Small intestine (tissue), 16 donors: ENCODE results near the gene WNT10A. TPM values are rescaled to one million over a fixed set of nuclear protein-coding genes. Genes with fewer than 3 reads are reported as not detected.
A peak's percentile ranks its signal among the peaks of the same experiment; 100 is the strongest.

Source experiments
- DNase-seq, 2 donors: peaks; one replicate each; pipeline versions ENCODE4 v3.0.0 to v3.0.0-alpha.2; 2013
- FAIRE-seq: peaks from 2 replicates; lab custom pipeline; 2012; peaks lifted over from hg19 to GRCh38; lab: Jason Lieb, UNC
- H3K27ac ChIP-seq, 3 donors: one replicate each; pipeline ENCODE4 v1.5.1; 2013; ENCODE audit warnings: low read length in 2 of 3, mild to moderate bottlenecking in 2 of 3, control low read depth in 1 of 3, inconsistent platforms in 1 of 3, low read depth in 1 of 3, moderate library complexity in 1 of 3
- H3K27me3 ChIP-seq, 3 donors: one replicate each; pipeline ENCODE4 v1.6.1; 2013; ENCODE audit warnings: low read length in 3 of 3, inconsistent platforms in 1 of 3; ENCODE audit not compliant: control insufficient read depth in 3 of 3, insufficient read depth in 3 of 3
- H3K36me3 ChIP-seq, 3 donors: one replicate each; pipeline ENCODE4 v1.6.1; 2013; ENCODE audit warnings: low read length in 3 of 3, inconsistent platforms in 1 of 3, low read depth in 1 of 3, mild to moderate bottlenecking in 1 of 3, moderate library complexity in 1 of 3; ENCODE audit not compliant: control insufficient read depth in 3 of 3, insufficient read depth in 2 of 3
- H3K4me1 ChIP-seq, 3 donors: one replicate each; pipeline ENCODE4 v1.6.1; 2013; ENCODE audit warnings: low read length in 2 of 3, inconsistent platforms in 1 of 3, low read depth in 1 of 3, mild to moderate bottlenecking in 1 of 3, moderate library complexity in 1 of 3; ENCODE audit not compliant: control insufficient read depth in 3 of 3, insufficient read depth in 2 of 3
- H3K4me3 ChIP-seq, 3 donors: one replicate each; pipeline ENCODE4 v1.5.1; 2013; ENCODE audit warnings: low read length in 3 of 3, control low read depth in 1 of 3, inconsistent platforms in 1 of 3, low read depth in 1 of 3, mild to moderate bottlenecking in 1 of 3, moderate library complexity in 1 of 3
- H3K9me3 ChIP-seq, 2 donors: one replicate each; pipeline ENCODE4 v1.6.1; 2013; ENCODE audit warnings: low read depth in 1 of 2, low read length in 1 of 2; ENCODE audit not compliant: control insufficient read depth in 2 of 2, insufficient read depth in 1 of 2
- WGBS, 3 donors: extraction: QIAGEN DNeasy Blood & Tissue Kit; methylation state at CpG; one replicate each; pipeline ENCODE4 v1.1.7; 2013; 5-methylcytosine and 5-hydroxymethylcytosine counted together
- long read RNA-seq, 10 donors: transcript quantifications; one replicate each; lab custom pipeline, GENCODE V29; 2026
- polyA plus RNA-seq, 4 donors: library from polyadenylated mRNA; stranded (reverse) in 3 of 4; unstranded in 1 of 4; fragments of 200-250 nt in 3 of 4; fragments of 120-200 nt in 1 of 4; gene quantifications; one replicate each; pipeline versions ENCODE4 v1.2.1 to v1.2.3, GENCODE V29; 2013
- donor health status: healthy with polysubstance abuse.
- donor health status: control.
- donor health status: control.
- donor health status: Bipolar disorder and iron deficiency.
- donor health status: healthy.

The WNT10A gene
- polyA plus RNA-seq, result 1 to 10 TPM in 1 of 4 donors, under 1 TPM in 2, not detected in 1; 0.07 to 2.4 (median 0.37) TPM
- long read RNA-seq, donor 1, result 0 reads
- long read RNA-seq, donor 2, result 0 reads
- long read RNA-seq, donor 3, partial matches to known transcripts, result 0 of 2 reads
- long read RNA-seq, donor 3, other reads (novel, unspliced or antisense), result 0 of 2 reads
- long read RNA-seq, donor 4, result 0 reads
- long read RNA-seq, donor 5, result 0 reads
- long read RNA-seq, donor 6, partial matches to known transcripts, result 0 of 1 reads
- long read RNA-seq, donor 6, other reads (novel, unspliced or antisense), result 0 of 1 reads
- long read RNA-seq, donor 7, result 0 reads
- long read RNA-seq, donor 8, result 0 reads
- long read RNA-seq, donor 9, result 0 reads
- long read RNA-seq, donor 10, result 0 reads

DNA sequence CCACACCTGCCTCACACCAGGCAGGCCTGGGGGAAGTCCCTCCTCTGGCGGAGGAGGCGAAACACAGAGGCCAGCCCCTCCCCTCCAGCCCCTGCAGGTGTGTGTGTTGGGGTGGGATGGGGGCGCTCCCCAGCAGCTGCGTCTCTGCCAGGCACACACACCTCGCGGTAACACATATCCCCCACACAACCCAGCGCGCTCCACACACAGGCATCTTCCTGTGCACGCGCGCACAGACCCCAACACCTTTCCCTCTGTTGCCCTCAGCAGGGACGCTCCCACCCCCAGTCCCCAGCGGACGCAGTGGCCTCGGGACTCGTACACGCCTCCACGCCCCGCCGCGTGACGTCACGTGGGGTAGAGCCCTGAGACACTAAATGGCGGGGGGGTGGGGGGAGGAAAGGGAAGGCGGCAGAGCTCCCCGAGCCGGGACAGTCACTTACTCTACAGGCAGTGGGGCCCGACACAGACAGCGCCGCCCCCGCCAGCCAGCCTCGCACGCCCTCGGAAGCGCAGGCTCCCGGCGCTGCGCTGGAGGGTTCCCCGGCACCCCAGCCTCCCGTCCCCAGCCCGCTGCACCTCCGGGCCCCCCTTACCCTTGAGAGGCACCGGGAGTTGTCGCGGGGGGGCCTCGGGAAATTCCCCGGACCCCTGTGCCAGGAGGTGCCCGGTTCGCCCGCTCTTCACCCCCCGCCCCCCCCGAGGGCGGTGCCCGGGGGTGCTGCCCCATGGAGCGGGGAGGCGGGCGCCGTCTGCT lies at the start of gene WNT10A:
Gene WNT10A, plus strand, starts transcription at position 751 of the 757 bp plus-strand sequence. CDS start 144 bp downstream, outside the sequence.
- Histone ChIP-seq H3K27me3 (peaks cover 0 to 92% (median 31%) of the 10 kb centered on the region in 3 donors), H3K9me3 (no peaks in the 10 kb centered on the region), H3K27ac (peak within 1 kb of the TSS in 1 of 3 donors; percentile 52), H3K4me1 (peaks cover 0 to 17% (median 2%) of the 10 kb centered on the region in 3 donors), H3K36me3 (no peaks in the 10 kb centered on the region), H3K4me3 (peak within 1 kb of the TSS in 1 of 3 donors; percentile 39)
- FAIRE-seq (no peak), DNase-seq (peak; percentile 29 to 47)
- 1% methylated on average over 33 to 58 of the region's 58 CpGs for WGBS, 3 donors

DNA sequence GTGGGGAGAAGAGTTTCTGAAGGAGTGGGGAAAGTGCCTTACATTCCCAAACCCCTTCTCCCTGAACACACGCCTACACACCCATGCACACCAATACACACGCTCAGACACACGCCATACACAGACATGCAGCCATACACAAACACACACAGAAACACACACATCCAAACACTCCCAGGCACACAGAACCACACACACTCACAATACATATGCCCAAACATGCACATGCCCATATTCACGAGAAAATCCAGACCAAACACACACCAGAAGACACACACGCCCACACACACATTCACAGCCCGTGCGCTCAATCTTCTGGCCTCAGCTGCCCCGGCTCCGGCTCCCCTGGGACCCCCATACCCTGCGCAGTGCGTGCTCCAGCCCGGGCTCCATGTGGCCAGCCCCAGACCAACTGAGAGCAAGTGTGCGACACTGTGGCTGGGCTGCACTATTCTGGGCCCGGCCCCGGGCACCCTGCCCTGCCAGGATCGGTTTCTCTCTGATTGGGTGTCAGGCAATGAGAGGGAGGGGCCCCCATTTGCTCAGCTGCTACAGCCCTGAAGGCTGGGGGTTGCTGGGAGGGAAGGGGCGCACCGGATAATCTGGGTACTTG lies 49.2 kb upstream of the WNT10A start, which contains the start of gene PRKAG3:
Gene PRKAG3, minus strand, starts transcription at position 426 of the 613 bp plus-strand sequence.
- Histone ChIP-seq H3K27me3 (peaks cover 0 to 24% (median 0%) of the 10 kb centered on the region in 3 donors), H3K36me3 (no peaks in the 10 kb centered on the region), H3K4me3 (no peak within 1 kb of the TSS), H3K27ac (no peak within 1 kb of the TSS), H3K9me3 (no peaks in the 10 kb centered on the region), H3K4me1 (no peaks in the 10 kb centered on the region)
- DNase-seq, result no peak
- FAIRE-seq, result no peak
- 75 to 79% (median 78%) methylated on average over 18 of the region's 18 CpGs for WGBS, 3 donors

DNA sequence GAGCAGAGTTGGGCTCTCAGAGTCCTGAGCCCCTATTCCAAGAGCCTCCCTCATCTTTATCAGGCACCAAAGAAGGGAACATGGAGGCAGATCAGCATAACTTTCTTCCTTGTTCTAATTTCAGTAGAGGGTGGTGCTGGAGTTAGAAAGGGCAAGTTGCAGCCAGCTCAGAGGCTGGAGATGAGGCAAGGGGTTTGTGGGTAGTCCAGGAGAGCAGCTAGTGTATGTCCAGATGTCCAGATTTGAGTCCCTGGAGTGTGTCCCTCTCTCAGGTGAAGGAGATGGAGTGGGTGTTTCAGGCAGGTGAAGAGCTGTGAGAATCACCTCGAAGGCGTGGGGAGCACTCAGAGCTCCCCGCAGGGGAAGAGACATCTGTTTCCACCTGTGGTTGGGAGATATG lies 48.6 kb upstream of the WNT10A start:
- H3K36me3 ChIP-seq, result no peaks in the 10 kb centered on the region
- no peak for FAIRE-seq
- no peak overlapping the region for H3K4me3 ChIP-seq
- no peak for DNase-seq
- no peak overlapping the region for H3K27ac ChIP-seq
- 60 to 70% (median 64%) methylated on average over 2 to 3 of the region's 3 CpGs for WGBS, 3 donors
- H3K9me3 ChIP-seq, result no peaks in the 10 kb centered on the region
- no peaks in the 10 kb centered on the region for H3K4me1 ChIP-seq
- peaks cover 0 to 21% (median 0%) of the 10 kb centered on the region in 3 donors for H3K27me3 ChIP-seq

DNA sequence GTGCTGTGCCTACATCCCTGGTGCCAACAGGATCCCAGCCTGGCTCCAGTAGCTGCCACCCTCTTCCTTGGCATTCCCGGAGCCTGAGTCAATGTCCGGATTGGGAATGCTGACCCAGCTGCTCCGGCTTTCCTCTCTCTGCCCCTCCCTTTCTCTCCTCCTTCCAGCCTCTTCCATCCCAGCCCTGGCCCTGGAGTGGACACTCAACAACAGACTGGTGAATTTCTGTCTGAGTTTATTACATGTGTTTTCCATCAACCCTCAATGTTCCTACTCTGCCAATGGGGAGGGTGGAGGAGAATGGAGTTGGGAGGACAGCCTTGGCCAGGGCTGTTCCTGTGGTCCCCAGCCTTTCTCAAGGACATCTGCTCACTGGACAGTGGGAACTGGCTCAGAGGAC lies 48.1 kb upstream of the WNT10A start:
- Histone ChIP-seq H3K27me3 (peaks cover 0 to 24% (median 0%) of the 10 kb centered on the region in 3 donors), H3K9me3 (no peaks in the 10 kb centered on the region), H3K36me3 (no peaks in the 10 kb centered on the region), H3K4me3 (no peak overlapping the region), H3K4me1 (no peaks in the 10 kb centered on the region), H3K27ac (no peak overlapping the region)
- 55 to 76% (median 64%) methylated on average over 3 of the region's 3 CpGs for WGBS, 3 donors
- FAIRE-seq (no peak), DNase-seq (no peak)

DNA sequence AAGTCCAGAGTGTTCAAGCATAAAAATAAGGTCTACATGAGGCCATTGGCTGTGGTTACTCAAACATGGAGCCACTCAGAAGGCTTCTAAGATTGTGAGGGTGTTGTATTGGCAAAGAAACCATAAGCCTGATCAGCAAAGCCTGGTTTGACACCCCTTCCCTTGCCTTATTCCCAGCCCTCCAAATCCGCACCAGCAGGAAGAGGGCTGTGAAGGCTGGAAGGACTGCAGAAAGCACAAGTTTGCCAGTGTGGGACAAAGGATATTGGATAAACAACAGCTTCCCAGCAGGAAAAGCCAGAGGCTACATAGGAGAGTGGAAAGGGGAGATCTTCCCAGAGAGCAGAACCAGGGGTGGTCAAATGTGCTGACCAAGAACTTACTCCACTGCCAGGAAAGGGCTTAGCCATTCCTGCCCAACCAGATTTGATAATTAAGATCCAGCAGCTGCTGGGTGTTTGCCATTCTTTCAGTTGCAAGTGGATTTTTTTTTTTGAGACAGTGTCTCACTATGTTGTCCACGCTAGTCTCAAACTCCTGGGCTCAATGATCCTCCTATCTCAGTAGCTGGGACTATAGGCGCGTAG lies 47.5 kb upstream of the WNT10A start:
- no peak overlapping the region for H3K27ac ChIP-seq
- FAIRE-seq (no peak), DNase-seq (no peak)
- 70 to 78% (median 76%) methylated on average over 4 of the region's 4 CpGs for WGBS, 3 donors
- no peaks in the 10 kb centered on the region for H3K36me3 ChIP-seq
- peaks cover 0 to 22% (median 0%) of the 10 kb centered on the region in 3 donors for H3K27me3 ChIP-seq
- H3K9me3 ChIP-seq, result no peaks in the 10 kb centered on the region
- no peak overlapping the region for H3K4me3 ChIP-seq
- H3K4me1 ChIP-seq, result no peaks in the 10 kb centered on the region

DNA sequence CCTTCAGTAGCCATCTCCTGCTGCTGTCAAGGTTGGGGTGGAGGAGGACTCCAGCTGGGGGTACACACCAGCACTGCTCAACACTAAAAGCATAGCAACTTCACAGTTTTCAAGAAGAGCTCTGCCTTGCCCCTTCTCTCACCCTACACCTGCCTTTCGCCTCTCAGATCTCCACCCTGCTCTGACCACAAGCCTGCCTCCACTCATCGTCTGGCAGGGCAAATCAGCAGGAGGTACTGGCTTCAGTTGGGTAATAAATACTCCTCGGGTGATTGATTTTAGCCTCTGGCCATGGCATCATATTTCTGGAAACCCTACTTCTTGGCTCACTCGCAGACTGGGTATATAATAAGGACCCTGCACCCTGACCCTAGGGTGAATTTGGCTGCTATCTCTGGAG lies 46.0 kb upstream of the WNT10A start:
- no peak for FAIRE-seq
- no peaks in the 10 kb centered on the region for H3K9me3 ChIP-seq
- peaks cover 0 to 19% (median 0%) of the 10 kb centered on the region in 3 donors for H3K27me3 ChIP-seq
- H3K36me3 ChIP-seq, result no peaks in the 10 kb centered on the region
- H3K4me1 ChIP-seq, result no peaks in the 10 kb centered on the region
- DNase-seq, result no peak
- H3K4me3 ChIP-seq, result no peak overlapping the region
- no peak overlapping the region for H3K27ac ChIP-seq
- 59 to 69% (median 67%) methylated on average over 4 of the region's 4 CpGs for WGBS, 3 donors

DNA sequence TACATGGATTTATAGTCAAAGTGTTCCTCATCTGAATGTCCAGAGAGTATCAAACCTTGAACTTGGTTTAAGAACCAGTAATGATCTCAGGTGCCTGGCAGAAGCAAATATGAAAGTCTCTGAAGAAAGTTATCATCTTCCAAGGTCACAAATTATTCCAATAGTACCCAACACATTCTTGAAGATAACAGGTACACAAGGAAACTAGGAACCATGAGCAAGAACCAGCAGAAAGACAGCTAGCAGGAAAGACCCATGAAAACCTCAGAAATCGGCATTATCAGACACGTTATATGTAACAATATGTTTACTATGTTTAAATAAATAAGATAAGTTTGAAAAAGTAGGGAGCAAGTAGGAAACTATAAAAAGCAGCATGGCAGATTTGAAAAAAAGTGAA lies 43.2 kb upstream of the WNT10A start:
- Histone ChIP-seq H3K9me3 (no peaks in the 10 kb centered on the region), H3K36me3 (no peaks in the 10 kb centered on the region), H3K4me3 (no peak overlapping the region), H3K4me1 (no peaks in the 10 kb centered on the region), H3K27ac (no peak overlapping the region), H3K27me3 (peaks cover 0 to 6% (median 0%) of the 10 kb centered on the region in 3 donors)
- 58 to 85% (median 74%) methylated on average over 2 of the region's 2 CpGs for WGBS, 3 donors
- FAIRE-seq (no peak), DNase-seq (no peak)

DNA sequence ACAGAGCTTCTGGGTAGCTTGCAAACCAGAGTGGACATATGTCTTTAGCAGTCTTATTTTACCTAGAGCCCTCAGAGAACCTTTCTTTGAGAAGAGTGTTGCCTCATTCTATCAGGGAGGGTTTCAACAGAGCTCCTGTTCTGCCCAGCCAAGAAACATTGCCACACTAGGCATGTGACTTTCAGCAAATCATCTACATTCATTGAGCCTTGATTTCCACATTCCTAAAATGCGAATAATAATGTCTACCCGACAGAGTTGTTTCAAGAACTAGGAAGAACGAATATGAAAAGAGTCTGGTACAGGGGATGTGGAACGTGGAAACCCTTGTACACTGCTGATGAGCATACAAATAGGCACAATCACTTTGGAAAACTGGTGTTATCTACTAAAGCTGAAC lies 41.2 kb upstream of the WNT10A start:
- WGBS, 3 donors, result 75 to 77% (median 77%) methylated on average over 4 of the region's 4 CpGs

More for the DNA sequence above, 41.2 kb upstream of the WNT10A start:
- no peaks in the 10 kb centered on the region for H3K9me3 ChIP-seq
- H3K36me3 ChIP-seq, result no peaks in the 10 kb centered on the region
- H3K27me3 ChIP-seq, result peaks cover 0 to 3% (median 0%) of the 10 kb centered on the region in 3 donors
- FAIRE-seq, result no peak
- no peak overlapping the region for H3K27ac ChIP-seq
- DNase-seq, result no peak
- no peaks in the 10 kb centered on the region for H3K4me1 ChIP-seq
- no peak overlapping the region for H3K4me3 ChIP-seq
